HG02678 (cell line): ENCODE data around the gene CDT1.
A peak's percentile ranks its signal among the peaks of the same experiment; 100 is the strongest.
"Not testable (repeated sequence)": the region's sequence is repeated elsewhere in the genome, so short reads cannot be mapped to it uniquely, and the experiment has no call there.

Experiments
- ATAC-seq: cut with Tn5 transposase; IDR thresholded peaks from one replicate; pipeline ENCODE4 v1.9.1; 2021; ENCODE audit warnings: mild to moderate bottlenecking, moderate library complexity; ENCODE audit not compliant: unreplicated experiment

Gene CDT1

DNA sequence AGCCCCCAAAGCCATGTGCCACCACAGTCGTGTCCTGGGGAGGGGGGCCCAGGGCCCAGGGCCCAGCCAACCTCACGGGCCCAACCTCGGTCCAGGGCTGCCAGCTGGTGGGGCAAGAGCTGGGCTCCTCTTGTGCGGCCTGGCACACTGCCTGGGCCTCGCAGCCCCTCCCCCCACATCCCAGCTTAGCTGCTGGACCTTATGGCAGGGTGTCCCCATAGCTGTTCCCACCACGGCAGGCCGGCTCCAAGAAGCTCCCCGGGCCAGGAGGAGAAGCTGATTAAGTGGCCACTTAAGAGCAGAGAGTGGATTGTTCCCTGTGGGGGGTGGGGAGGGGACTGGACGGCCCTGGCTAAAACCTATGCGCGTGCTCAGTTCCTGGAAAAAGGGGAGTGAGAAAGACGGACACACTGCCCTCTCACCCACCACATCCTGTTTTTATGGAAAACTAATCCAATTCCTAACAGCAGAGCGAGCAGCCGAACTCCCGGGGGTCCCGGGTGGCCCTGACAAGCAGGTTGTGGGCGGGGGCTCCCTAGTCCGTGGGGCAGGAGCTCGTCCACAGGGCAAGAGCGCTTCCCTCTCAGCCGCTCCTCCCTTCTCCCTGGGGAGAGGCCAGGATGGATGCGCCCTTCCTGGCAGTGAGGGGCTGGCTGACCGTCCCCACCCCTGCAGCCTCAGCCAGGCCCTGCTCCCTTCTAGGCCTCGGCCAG is 35.4 kb upstream of the CDT1 start:
- ATAC-seq, result no peak

DNA sequence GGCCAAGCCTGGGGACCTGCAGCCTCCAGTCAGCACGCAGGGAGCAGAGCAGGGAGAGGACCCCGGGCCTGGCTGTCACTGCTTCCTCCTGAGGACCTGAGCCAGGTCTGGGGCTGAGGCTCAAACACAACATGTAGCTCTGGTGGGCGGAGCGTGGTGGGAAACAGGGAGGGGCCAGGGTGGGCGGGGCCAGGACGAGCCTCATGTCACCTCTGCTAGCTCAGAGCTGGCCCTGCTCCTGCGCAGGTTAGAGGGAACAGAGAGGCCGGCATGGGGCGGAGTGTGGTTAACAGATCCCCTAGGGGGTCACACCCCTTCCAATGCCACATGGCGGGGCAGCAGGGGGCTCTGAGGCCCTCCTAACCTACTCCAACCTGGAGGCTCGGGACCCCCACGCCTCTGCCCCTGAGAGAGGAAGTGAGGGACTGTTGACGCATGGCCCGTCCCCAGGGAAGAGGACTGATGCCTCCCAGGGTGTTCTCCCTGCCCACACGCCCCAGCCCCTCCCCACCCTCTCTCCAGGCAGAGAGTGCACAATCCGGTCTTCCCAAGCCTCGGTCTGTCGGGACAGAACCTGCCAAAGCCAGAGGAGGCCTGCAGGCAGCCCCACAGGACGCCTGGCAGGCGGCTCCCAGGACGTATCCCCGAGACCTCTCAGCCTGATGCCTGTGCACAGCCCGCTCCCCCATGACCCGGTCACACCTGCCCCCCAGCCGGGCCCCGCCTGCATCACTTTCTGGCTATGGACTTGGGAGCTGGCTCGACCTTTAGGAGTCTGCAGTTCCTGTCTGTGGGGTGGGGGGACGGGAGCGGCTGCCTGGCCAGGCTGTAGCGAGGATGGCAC is 33.8 kb upstream of the CDT1 start:
- no peak for ATAC-seq

- ATAC-seq, result no peak
Measured at GRCh38 chr16:88770461-88771293, 32.9 kb upstream of the CDT1 start.

GRCh38 chr16:88771294-88771772 is 32.3 kb upstream of the CDT1 start:
- no peak for ATAC-seq

DNA sequence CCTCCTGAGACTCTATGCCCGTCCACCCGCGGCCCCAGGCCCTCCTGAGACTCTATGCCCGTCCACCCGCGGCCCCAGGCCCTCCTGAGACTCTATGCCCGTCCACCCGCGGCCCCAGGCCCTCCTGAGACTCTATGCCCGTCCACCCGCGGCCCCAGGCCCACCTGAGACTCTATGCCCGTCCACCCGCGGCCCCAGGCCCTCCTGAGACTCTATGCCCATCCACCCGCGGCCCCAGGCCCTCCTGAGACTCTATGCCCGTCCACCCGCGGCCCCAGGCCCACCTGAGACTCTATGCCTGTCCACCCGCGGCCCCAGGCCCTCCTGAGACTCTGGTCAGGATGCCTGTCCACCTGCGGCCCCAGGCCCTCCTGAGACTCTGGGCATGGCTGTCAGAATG is 31.8 kb upstream of the CDT1 start:
- not testable (repeated sequence) for ATAC-seq

- ATAC-seq, result no peak
Measured at GRCh38 chr16:88772871-88773811, 30.4 kb upstream of the CDT1 start.

DNA sequence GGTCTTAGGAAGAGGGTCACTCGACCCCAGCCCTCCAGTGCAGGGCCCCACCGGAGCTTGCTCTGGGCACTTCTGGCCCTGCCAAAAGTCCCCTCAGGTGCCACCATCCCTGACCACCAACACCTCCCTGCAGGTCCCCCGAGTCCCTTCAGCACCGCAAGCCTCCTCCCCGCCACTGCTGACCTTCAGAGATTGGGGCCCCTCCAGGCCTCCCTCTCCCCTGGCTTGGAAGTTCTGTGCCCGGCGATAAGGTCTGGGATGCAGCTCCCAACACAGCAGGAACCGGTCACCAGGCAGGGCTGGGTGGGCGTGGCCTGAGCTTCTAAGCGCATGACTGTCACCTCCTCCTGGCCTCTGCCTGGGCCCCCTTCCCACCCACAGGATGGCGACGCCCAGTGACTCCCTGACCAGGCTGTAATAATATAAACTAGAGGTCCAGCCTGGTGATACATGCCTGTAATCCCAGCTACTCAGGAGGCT is 29.7 kb upstream of the CDT1 start:
- no peak for ATAC-seq

GRCh38 chr16:88774544-88775393 is 28.8 kb upstream of the CDT1 start:
- ATAC-seq, result no peak

- ATAC-seq, result no peak
Measured at GRCh38 chr16:88775825-88776224, 27.8 kb upstream of the CDT1 start.

DNA sequence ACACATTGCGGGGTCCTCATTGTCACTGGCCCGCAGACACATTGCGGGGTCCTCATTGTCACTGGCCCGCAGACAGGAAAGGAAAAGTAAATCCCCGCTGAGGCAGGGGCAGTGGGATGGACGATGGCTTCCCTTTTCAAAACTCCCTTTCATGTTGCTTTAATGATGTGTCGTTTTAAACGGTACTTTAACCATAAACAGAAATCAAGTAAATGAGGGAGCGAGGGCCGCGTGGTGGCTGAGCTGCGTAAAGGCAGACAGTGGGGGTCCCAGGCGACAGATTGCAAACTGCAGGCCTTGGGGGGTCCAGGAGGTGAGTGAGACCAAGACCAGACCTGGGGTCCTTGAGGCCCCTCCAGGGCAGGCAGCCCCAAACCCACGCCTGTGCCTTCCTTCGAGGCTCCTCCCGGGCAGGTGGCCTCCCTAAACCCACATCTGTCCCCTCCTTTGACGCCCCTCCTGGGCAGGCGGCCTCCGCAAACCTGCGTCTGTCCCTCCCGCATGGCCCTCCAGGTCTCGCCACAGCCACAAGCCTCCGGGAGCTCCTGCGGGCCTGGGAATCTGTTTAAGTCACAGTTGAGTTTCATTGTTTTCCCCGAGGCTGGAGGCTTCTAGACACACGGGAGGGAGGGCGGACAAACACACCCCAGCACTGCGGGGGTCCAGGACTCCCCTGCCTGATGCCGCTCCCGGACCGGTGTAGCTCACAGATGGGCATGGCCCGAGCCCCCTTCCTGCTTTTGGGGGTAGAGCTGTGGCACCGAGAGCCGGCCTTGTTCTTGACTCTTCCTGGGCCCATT is 25.9 kb upstream of the CDT1 start:
- no peak for ATAC-seq

GRCh38 chr16:88778271-88778525 is 25.4 kb upstream of the CDT1 start:
- ATAC-seq, result no peak

GRCh38 chr16:88778541-88779065 is 25.0 kb upstream of the CDT1 start:
- no peak for ATAC-seq

DNA sequence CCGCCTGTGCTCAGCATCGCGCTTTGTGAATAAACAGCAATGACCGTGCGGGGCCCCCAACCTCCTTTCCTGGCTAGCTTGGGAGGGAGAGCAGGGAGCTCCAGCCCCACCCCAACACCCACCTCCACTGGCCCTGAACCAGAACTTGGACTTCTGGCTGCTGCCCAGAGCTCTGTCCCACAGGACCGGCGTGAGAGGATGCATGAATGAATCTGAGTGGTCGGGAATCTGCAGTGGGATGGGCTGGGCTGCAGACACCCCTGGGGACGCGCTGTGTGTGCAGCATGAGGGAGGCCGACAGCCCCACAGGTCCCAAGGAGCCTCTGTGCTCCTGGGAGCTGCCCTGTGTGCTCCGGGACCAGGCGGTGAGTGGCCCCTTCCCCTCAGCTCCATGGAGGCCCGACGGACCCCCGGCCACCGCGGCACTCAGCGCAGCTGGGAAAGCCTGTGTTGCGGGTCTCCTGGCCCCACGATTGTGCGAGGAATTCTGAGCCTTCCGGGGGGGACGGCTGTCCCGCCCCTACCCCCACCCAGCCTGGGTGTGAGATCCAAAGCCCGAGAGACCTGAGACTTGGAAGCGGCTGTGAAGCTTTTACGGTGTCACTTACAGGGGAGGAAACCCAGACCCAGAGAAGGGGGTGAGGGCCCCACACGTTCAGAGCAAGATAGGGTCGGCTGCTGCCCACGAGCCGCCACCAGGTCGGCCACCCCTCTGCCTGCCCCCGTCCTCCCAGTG is 24.0 kb upstream of the CDT1 start:
- no peak for ATAC-seq

DNA sequence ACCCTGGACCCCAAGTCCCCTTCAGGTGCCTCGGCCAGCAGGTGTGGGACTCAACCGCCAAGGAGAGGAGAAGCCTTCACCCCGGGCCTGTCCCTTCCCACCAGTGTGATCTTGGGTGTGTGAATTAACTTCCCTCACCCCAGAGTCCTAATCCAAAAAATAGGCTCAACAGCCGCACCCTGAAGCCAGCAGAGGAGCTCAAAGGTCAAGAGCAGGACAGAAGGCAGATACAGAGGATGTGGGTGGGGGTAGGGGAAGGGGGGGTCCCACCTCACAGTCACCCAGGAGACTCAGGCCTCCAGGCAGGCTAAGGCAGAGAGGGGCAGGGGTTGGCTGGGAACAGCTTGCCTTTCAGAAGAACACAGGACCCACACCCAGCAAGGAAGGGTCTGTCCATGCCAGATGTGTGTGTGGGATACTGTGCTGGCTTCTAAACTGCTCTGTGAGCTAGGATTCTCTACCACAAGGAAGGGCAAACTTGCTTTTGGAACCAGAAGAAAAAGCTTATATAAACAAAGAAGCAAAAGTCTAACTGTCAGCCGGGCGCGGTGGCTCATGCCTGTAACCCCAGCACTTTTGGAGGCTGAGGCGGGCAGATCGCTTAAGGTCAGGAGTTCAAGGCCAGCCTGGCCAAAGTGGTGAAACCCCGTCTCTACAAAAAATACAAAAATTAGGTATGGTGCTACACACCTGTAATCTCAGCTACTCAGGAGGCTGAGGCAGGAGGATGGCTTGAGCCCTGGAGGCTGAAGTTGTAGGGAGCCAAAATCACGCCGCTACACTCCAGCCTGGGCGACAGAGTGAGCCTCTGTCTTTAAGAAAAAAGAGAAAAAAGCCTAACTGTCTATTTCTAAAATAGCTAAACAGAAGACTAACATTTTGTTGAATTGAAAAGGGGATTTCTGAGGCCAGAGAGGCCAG is 23.2 kb upstream of the CDT1 start:
- no peak for ATAC-seq

DNA sequence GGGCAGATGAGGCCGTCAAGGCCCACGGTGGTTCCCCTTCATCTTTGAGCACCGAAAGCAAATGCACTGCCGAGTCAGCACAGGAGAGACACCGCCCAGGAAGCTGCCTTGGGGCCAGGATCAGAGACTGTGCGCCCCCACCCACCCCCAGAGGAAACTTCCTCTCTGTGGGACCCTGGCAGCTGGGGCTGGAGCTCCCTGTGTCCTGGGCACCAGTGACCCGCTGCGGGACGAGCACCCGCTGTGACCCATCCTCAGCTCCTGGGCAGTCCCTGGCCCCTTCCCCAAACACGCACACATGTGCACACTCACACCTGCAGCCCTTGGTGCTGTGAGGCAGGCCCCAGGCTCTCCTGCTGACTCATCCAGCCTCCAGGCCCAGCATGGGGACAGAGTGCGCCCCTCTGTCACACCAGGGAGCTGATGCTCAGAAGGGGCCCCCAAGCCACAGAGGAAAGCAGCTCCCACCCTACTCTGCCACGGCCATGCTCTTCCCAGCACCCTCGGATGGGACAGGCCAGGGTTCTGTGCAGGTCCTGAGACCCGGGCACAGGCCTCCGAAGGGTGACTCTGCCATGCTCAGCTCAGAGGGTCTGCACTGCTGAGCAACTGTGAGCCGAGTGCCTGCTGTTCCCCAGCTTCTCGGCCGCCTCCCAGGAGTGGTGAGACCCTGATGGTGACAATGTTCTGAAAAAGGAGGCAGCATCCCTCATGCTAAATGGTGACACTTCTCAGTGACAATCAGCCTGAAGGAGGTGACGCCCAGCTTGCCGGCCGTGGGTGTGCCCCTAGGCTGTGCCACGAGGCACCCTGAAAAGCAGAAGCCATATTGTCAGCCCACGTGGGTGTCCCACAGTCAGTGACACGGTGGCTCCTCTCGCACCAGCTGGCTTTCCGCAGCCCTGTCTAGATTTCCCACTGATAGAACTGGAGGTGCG is 22.2 kb upstream of the CDT1 start:
- ATAC-seq, result peak; percentile 39
